ENCODE results near the gene RNU5B-1. TPM values are rescaled to one million over a fixed set of nuclear protein-coding genes. Genes with fewer than 3 reads are reported as not detected.
"Not testable (repeated sequence)": the region's sequence is repeated elsewhere in the genome, so short reads cannot be mapped to it uniquely, and the experiment has no call there.

RNU5B-1 gene
- total RNA-seq, 1 donor from 2014 or later = not detected

DNA sequence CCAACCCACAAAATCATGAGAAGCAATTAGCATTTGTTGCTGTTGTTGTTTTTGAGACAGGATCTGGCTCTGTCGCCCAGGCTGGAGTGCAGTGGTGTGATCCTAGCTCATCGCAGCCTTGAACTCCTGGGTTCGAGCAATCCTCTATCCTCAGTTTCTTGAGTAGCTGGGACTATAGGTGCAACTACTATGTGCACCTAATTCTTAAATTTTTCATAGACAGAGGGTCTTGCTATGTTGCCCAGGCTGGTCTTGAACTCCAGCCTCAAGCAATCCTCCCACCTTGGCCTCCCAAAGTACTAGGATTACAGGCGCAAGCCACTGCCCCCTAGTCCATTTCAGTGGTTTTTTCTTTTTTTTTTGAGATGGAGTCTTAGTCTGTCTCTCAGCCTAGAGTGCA lies 36.1 kb upstream of the RNU5B-1 start:
- Histone ChIP-seq H3K4me3 (ENCODE audit: low read length in 3 of 3) (no peak overlapping the region), H3K27me3 (ENCODE audit: control insufficient read depth in 3 of 3, insufficient read depth in 3 of 3, low read length in 3 of 3) (no peaks in the 10 kb centered on the region), H3K9ac (ENCODE audit: low read depth in 1 of 3, low read length in 3 of 3) (no peak overlapping the region), H3K4me1 (ENCODE audit: control insufficient read depth in 3 of 3, insufficient read depth in 3 of 3, low read length in 3 of 3) (peaks cover 0 to 6% (median 4%) of the 10 kb centered on the region in 3 donors), H3K27ac (ENCODE audit: low read depth, low read length) (no peak overlapping the region), H3K36me3 (ENCODE audit: control insufficient read depth in 3 of 3, insufficient read depth in 3 of 3, low read length in 3 of 3) (peaks cover 8 to 27% (median 17%) of the 10 kb centered on the region in 3 donors), H3K9me3 (ENCODE audit: control insufficient read depth in 3 of 3, low read length in 3 of 3) (no peaks in the 10 kb centered on the region)

- not testable (repeated sequence) for H3K27ac ChIP-seq (ENCODE audit: low read depth, low read length); H3K27me3 ChIP-seq (ENCODE audit: control insufficient read depth in 3 of 3, insufficient read depth in 3 of 3, low read length in 3 of 3); H3K4me3 ChIP-seq (ENCODE audit: low read length in 3 of 3); H3K9me3 ChIP-seq (ENCODE audit: control insufficient read depth in 3 of 3, low read length in 3 of 3); H3K4me1 ChIP-seq (ENCODE audit: control insufficient read depth in 3 of 3, insufficient read depth in 3 of 3, low read length in 3 of 3)
- peaks cover 4 to 17% (median 8%) of the 10 kb centered on the region in 3 donors for H3K36me3 ChIP-seq (ENCODE audit: control insufficient read depth in 3 of 3, insufficient read depth in 3 of 3, low read length in 3 of 3)
- peak overlapping the region in 2 of 3 donors; percentile 34 to 43 for H3K9ac ChIP-seq (ENCODE audit: low read depth in 1 of 3, low read length in 3 of 3)
These were observed 33.5 kb upstream of the RNU5B-1 start for GRCh38 chr15:65270811-65271545.

DNA sequence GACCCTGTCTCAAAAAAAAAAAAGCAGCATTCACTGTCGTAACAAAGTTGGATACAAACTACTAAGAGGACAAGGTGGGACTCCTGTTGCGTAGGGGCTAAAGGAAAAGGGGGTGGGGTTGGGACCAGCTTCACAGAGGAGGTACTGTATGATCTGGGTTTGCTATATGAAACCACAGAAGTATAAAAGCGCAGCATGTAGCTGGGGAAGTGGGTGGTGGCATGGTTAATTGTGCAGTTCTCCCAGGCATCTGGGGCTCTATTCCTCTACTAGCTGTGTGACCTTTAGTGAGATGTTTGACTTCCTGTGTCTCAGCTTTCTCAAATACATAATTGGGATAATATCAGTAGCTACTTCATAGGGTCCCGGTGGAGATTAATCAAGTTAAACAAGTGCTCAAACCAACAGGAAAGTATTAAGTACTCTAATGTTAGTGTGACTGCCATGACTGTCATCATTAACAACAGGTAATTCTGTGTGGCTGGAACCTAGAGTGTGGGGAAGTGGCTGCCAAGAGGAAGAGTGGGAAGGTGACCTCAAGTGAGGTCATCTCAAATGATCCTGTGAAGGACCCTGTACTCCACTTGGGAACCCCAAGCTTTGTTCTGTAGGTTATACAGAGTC lies 29.3 kb upstream of the RNU5B-1 start:
- Histone ChIP-seq H3K4me3 (ENCODE audit: low read length in 3 of 3) (no peak overlapping the region), H3K27ac (ENCODE audit: low read depth, low read length) (no peak overlapping the region), H3K4me1 (ENCODE audit: control insufficient read depth in 3 of 3, insufficient read depth in 3 of 3, low read length in 3 of 3) (peaks cover 0 to 9% (median 6%) of the 10 kb centered on the region in 3 donors), H3K27me3 (ENCODE audit: control insufficient read depth in 3 of 3, insufficient read depth in 3 of 3, low read length in 3 of 3) (no peaks in the 10 kb centered on the region), H3K9ac (ENCODE audit: low read depth in 1 of 3, low read length in 3 of 3) (no peak overlapping the region), H3K36me3 (ENCODE audit: control insufficient read depth in 3 of 3, insufficient read depth in 3 of 3, low read length in 3 of 3) (peaks cover 0 to 3% (median 0%) of the 10 kb centered on the region in 3 donors), H3K9me3 (ENCODE audit: control insufficient read depth in 3 of 3, low read length in 3 of 3) (no peaks in the 10 kb centered on the region)

DNA sequence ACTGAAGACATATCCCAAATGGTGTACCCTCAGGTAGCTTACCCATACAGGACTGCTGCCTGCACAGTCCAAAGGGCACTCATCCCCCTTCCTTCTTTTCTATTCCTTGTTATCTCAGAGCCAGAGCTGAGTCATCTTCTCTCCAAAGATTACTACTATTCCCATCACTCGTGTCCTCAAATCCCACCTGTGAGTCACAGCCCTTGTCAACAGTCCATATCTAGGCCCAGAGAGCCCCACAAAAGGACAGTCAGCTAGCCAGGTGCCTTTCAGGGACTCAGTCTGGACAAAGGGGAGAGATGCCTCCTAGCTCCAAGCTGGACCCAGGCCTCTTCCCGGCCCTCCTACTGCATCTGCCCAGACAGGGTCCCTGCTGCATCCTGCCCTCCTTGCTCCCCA lies 28.8 kb upstream of the RNU5B-1 start:
- Histone ChIP-seq H3K4me1 (ENCODE audit: control insufficient read depth in 3 of 3, insufficient read depth in 3 of 3, low read length in 3 of 3) (peaks cover 0 to 6% (median 2%) of the 10 kb centered on the region in 3 donors), H3K27me3 (ENCODE audit: control insufficient read depth in 3 of 3, insufficient read depth in 3 of 3, low read length in 3 of 3) (no peaks in the 10 kb centered on the region), H3K9me3 (ENCODE audit: control insufficient read depth in 3 of 3, low read length in 3 of 3) (no peaks in the 10 kb centered on the region), H3K4me3 (ENCODE audit: low read length in 3 of 3) (no peak overlapping the region), H3K9ac (ENCODE audit: low read depth in 1 of 3, low read length in 3 of 3) (no peak overlapping the region), H3K27ac (ENCODE audit: low read depth, low read length) (no peak overlapping the region), H3K36me3 (ENCODE audit: control insufficient read depth in 3 of 3, insufficient read depth in 3 of 3, low read length in 3 of 3) (peaks cover 0 to 3% (median 0%) of the 10 kb centered on the region in 3 donors)

DNA sequence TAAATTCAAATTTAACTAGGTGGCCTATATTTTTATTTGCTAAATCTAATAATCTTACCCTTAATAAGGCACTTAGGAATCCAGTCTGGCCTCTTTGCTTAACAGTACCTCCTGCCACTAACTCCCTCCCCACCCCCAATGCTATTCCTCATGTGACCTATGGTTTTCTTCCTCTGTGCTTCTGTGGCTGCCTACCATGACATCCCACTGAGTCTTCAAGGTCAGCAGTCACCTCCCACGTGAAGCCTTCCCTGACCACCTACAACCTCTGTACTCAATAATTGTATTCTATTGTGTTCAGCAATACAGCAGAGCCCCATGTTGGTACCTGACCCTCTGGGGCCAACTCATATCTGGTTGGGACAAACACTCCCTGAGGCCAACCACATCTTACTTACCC lies 27.5 kb upstream of the RNU5B-1 start:
- H3K27ac ChIP-seq (ENCODE audit: low read depth, low read length) = no peak overlapping the region
- no peak overlapping the region for H3K9ac ChIP-seq (ENCODE audit: low read depth in 1 of 3, low read length in 3 of 3)
- H3K36me3 ChIP-seq (ENCODE audit: control insufficient read depth in 3 of 3, insufficient read depth in 3 of 3, low read length in 3 of 3) = peaks cover 0 to 3% (median 0%) of the 10 kb centered on the region in 3 donors
- no peaks in the 10 kb centered on the region for H3K27me3 ChIP-seq (ENCODE audit: control insufficient read depth in 3 of 3, insufficient read depth in 3 of 3, low read length in 3 of 3)
- no peaks in the 10 kb centered on the region for H3K9me3 ChIP-seq (ENCODE audit: control insufficient read depth in 3 of 3, low read length in 3 of 3)
- H3K4me1 ChIP-seq (ENCODE audit: control insufficient read depth in 3 of 3, insufficient read depth in 3 of 3, low read length in 3 of 3) = peaks cover 0 to 5% (median 0%) of the 10 kb centered on the region in 3 donors
- no peak overlapping the region for H3K4me3 ChIP-seq (ENCODE audit: low read length in 3 of 3)

GRCh38 chr15:65278480-65278879 lies 26.0 kb upstream of the RNU5B-1 start:
- H3K27me3 ChIP-seq (ENCODE audit: control insufficient read depth in 3 of 3, insufficient read depth in 3 of 3, low read length in 3 of 3) = no peaks in the 10 kb centered on the region
- H3K4me3 ChIP-seq (ENCODE audit: low read length in 3 of 3) = no peak overlapping the region
- no peak overlapping the region for H3K9ac ChIP-seq (ENCODE audit: low read depth in 1 of 3, low read length in 3 of 3)
- H3K9me3 ChIP-seq (ENCODE audit: control insufficient read depth in 3 of 3, low read length in 3 of 3) = no peaks in the 10 kb centered on the region
- peaks cover 0 to 9% (median 0%) of the 10 kb centered on the region in 3 donors for H3K36me3 ChIP-seq (ENCODE audit: control insufficient read depth in 3 of 3, insufficient read depth in 3 of 3, low read length in 3 of 3)
- peaks cover 0 to 8% (median 0%) of the 10 kb centered on the region in 3 donors for H3K4me1 ChIP-seq (ENCODE audit: control insufficient read depth in 3 of 3, insufficient read depth in 3 of 3, low read length in 3 of 3)
- H3K27ac ChIP-seq (ENCODE audit: low read depth, low read length) = no peak overlapping the region

DNA sequence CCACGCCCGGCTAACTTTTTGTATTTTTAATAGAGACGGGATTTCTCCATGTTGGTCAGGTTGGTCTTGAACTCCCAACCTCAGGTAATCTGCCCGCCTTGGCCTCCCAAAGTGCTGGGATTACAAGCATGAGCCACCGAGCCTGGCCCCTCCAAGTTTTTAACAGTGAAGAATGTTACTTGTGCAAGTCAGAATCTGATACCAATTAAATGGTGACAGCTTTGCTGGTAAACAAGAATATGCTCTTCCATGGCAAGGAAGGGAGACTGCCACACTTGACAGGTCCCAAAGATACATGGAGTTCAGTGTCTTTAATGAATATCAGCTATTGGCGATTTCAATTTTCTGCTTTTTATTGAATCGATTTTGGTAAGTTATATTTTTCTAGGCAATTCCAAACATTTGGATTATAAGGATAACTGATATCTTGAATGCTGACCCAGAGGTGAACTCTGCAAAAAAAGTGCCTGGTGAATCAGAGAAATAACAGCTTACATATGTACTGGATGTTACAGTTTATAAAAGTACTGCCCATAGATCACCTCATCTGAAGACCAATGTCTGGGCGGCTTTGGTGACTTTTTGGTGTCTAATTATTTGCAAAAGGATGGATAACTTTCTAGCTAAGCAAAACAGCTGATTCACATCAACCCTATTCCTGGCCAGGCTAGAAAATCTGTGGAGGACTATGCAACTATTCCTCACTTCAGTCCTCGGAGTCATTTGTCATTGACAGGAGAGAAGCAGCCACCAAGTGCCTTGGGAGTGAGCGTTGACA lies 19.0 kb upstream of the RNU5B-1 start:
- peaks cover 0 to 9% (median 0%) of the 10 kb centered on the region in 3 donors for H3K36me3 ChIP-seq (ENCODE audit: control insufficient read depth in 3 of 3, insufficient read depth in 3 of 3, low read length in 3 of 3)
- no peaks in the 10 kb centered on the region for H3K27me3 ChIP-seq (ENCODE audit: control insufficient read depth in 3 of 3, insufficient read depth in 3 of 3, low read length in 3 of 3)
- peak overlapping the region; percentile 86 to 97 (median 95) for H3K9ac ChIP-seq (ENCODE audit: low read depth in 1 of 3, low read length in 3 of 3)
- H3K9me3 ChIP-seq (ENCODE audit: control insufficient read depth in 3 of 3, low read length in 3 of 3) = no peaks in the 10 kb centered on the region
- H3K4me3 ChIP-seq (ENCODE audit: low read length in 3 of 3) = peak overlapping the region; percentile 75 to 87 (median 87)
- H3K27ac ChIP-seq (ENCODE audit: low read depth, low read length) = peak overlapping the region; percentile 90
- peaks cover 13 to 27% (median 16%) of the 10 kb centered on the region in 3 donors for H3K4me1 ChIP-seq (ENCODE audit: control insufficient read depth in 3 of 3, insufficient read depth in 3 of 3, low read length in 3 of 3)

DNA sequence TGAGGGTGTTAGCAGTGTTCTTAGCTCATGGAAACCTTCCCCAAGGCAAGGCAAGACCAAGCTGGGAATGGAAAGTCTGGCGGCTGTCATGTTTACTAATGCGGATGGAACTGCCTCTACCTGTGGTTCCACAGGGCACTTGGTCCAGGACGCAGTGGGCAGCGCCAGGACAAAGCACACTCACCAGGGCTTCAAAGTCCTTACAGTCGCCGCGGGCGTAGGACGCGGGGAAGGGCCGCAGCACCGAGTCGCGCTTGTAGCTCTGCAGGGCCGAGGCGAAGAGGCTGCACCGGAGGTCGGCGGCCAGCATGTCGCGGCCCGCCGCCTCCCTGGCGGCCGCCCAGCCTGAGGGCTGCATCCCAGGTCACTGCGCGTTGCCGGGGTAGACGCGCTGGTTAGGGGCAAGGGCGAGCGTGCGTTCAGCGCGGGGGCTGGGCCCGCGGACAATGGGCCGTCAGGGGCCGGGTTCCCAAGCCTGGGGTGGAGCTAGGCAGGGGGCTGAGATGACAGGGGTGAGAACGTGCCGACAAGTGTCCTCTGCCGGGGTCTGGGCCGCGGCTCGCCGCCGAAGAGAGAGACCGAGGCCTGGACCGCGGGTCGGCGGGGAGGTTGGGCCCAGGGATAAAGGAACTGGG lies 18.3 kb upstream of the RNU5B-1 start:
- Histone ChIP-seq H3K4me3 (ENCODE audit: low read length in 3 of 3) (peak overlapping the region; percentile 75 to 87 (median 87)), H3K27me3 (ENCODE audit: control insufficient read depth in 3 of 3, insufficient read depth in 3 of 3, low read length in 3 of 3) (no peaks in the 10 kb centered on the region), H3K36me3 (ENCODE audit: control insufficient read depth in 3 of 3, insufficient read depth in 3 of 3, low read length in 3 of 3) (peaks cover 0 to 6% (median 0%) of the 10 kb centered on the region in 3 donors), H3K9me3 (ENCODE audit: control insufficient read depth in 3 of 3, low read length in 3 of 3) (no peaks in the 10 kb centered on the region), H3K9ac (ENCODE audit: low read depth in 1 of 3, low read length in 3 of 3) (peak overlapping the region; percentile 86 to 97 (median 95)), H3K4me1 (ENCODE audit: control insufficient read depth in 3 of 3, insufficient read depth in 3 of 3, low read length in 3 of 3) (peaks cover 13 to 27% (median 16%) of the 10 kb centered on the region in 3 donors), H3K27ac (ENCODE audit: low read depth, low read length) (peak overlapping the region; percentile 90)

DNA sequence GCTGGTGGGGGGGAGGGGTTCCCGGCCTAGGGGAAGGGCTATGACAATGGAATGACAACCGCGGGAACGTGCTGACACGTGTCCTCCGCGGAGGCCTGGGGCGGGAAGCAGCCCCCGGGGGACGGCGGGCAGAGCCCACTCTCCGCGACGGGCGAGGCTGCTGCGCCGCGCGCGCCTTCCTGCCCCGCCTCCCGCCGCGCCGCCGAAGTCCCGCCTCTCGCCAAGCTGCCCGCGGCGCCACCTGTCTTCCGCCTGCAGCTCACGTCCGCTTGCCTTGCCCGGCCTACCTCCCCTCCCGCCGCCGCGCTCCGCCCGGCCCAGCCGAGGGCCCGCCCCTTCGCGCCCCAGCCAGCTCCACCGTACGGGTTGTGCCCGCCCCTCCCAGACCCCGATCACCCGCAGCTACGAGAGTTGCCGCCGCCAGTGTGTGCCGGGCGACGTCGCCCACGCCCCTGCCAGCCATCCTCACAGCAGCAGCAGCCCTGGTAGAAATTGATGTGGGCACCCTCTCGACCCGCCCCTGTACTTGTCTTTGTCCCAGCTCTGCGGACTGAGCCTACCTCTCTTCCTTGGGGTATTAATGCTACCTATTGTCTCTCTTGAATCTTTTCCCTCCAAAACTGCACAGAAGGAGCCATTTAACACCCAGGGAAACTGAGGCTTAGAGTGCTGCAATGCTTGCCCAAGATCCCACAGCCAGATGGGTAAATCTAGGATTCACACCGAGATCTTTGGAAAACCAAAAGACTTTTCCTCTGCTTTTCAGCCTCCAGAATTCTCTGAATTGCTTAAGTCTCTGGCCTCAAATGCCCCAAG lies 17.6 kb upstream of the RNU5B-1 start, which contains the start of gene PARP16:
Gene PARP16, minus strand, starts transcription at position 180 of the 816 bp plus-strand sequence. CDS start 457 bp downstream, outside the sequence.
- no peaks in the 10 kb centered on the region for H3K27me3 ChIP-seq (ENCODE audit: control insufficient read depth in 3 of 3, insufficient read depth in 3 of 3, low read length in 3 of 3)
- H3K27ac ChIP-seq (ENCODE audit: low read depth, low read length) = peak within 1 kb of the TSS; percentile 90
- H3K9me3 ChIP-seq (ENCODE audit: control insufficient read depth in 3 of 3, low read length in 3 of 3) = no peaks in the 10 kb centered on the region
- peak within 1 kb of the TSS; percentile 75 to 87 (median 87) for H3K4me3 ChIP-seq (ENCODE audit: low read length in 3 of 3)
- peaks cover 13 to 27% (median 16%) of the 10 kb centered on the region in 3 donors for H3K4me1 ChIP-seq (ENCODE audit: control insufficient read depth in 3 of 3, insufficient read depth in 3 of 3, low read length in 3 of 3)
- H3K36me3 ChIP-seq (ENCODE audit: control insufficient read depth in 3 of 3, insufficient read depth in 3 of 3, low read length in 3 of 3) = peaks cover 0 to 6% (median 0%) of the 10 kb centered on the region in 3 donors
- H3K9ac ChIP-seq (ENCODE audit: low read depth in 1 of 3, low read length in 3 of 3) = peak within 1 kb of the TSS; percentile 86 to 97 (median 95)

Measured in skeletal muscle tissue (tissue), 4 donors.